ENCODE results near the gene TBATA.
A peak's percentile ranks its signal among the peaks of the same experiment; 100 is the strongest.
"Not testable (repeated sequence)": the region's sequence is repeated elsewhere in the genome, so short reads cannot be mapped to it uniquely, and the experiment has no call there.

TBATA gene

DNA sequence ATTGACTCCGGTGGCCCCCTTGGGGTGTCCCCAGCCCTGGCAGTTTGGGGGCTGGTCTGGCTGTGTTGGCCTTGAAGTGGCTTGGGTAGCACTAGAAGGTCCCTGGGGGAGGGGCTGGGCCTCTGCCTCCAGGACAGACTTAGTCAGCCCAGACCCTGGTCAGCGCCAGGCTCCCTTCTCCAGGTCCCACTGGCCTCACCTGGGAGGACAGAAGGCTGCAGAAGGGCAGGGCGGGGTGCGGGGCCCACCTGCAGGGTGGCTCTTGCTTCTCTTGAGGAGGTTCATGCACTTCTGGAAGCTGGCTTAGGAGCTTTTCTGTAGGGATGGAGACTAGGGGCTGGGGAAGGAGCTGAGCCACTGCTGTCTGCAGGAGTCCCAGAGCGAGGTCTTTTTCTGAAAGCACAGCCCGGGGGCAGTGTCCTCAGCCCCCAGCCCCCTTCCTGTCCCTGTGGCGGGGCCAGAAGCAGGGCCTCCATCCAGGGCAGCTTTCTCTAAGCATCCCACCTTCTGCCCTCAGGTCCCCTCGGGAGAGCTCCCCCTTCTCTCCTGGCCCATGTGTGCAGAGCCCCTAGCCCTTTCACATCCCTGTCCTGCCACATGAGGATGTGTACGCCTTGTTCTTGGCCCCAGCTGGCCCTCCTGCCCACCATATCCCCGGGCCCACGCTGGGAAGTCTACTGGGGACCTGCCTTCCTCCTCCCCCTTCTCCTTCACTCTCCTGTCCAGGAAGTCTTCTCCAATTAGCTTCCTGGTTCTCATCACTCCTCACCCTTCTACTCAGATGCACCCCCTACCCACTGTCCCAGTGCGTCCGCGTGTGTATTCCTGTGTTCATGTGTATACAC, 11.0 kb downstream of the TBATA start:
- no peak for TF ChIP-seq ZFX (IDR thresholded peaks at IDR 0.05; ENCODE audit: borderline replicate concordance)
- TF ChIP-seq, protein P1, sequence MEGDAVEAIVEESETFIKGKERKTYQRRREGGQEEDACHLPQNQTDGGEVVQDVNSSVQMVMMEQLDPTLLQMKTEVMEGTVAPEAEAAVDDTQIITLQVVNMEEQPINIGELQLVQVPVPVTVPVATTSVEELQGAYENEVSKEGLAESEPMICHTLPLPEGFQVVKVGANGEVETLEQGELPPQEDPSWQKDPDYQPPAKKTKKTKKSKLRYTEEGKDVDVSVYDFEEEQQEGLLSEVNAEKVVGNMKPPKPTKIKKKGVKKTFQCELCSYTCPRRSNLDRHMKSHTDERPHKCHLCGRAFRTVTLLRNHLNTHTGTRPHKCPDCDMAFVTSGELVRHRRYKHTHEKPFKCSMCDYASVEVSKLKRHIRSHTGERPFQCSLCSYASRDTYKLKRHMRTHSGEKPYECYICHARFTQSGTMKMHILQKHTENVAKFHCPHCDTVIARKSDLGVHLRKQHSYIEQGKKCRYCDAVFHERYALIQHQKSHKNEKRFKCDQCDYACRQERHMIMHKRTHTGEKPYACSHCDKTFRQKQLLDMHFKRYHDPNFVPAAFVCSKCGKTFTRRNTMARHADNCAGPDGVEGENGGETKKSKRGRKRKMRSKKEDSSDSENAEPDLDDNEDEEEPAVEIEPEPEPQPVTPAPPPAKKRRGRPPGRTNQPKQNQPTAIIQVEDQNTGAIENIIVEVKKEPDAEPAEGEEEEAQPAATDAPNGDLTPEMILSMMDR (IDR thresholded peaks at IDR 0.05): no peak
- H3K27ac ChIP-seq: peak overlapping the region; percentile 59; the same call in 1 of the 2 replicates

- no peak for TF ChIP-seq ZFX (IDR thresholded peaks at IDR 0.05; ENCODE audit: borderline replicate concordance)
- TF ChIP-seq, protein P1 (IDR thresholded peaks at IDR 0.05): no peak
- no peak overlapping the region for H3K27ac ChIP-seq
These were observed 11.7 kb downstream of the TBATA start for GRCh38 chr10:70773461-70773860.

DNA sequence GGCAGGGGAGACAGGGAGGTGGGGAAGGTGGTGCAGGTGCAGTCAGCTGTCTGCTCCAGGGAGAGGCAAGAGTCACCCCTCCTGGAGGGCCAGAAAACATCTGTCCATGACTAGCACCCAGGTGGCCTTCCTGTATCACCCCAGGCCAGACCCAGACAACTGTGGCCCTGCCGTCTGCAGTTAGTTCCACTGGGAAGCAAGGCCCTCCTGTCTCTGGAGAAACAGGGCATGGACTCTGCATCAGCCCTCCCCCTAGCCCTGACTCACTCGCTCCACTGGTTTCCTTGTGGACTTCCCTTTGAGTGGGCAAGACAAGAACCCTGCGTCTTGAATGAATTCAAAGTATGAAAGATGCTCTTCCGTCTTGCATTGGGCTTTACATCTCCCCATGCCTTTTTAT, 12.6 kb downstream of the TBATA start:
- no peak for TF ChIP-seq ZFX (IDR thresholded peaks at IDR 0.05; ENCODE audit: borderline replicate concordance)
- TF ChIP-seq, protein P1 (IDR thresholded peaks at IDR 0.05): no peak
- no peak overlapping the region for H3K27ac ChIP-seq

GRCh38 chr10:70771311-70772194, 13.6 kb downstream of the TBATA start:
- no peak overlapping the region for H3K27ac ChIP-seq
- no peak for TF ChIP-seq ZFX (IDR thresholded peaks at IDR 0.05; ENCODE audit: borderline replicate concordance)
- TF ChIP-seq, protein P1 (IDR thresholded peaks at IDR 0.05): no peak

GRCh38 chr10:70770516-70770915, 14.7 kb downstream of the TBATA start:
- not testable (repeated sequence) for H3K27ac ChIP-seq

DNA sequence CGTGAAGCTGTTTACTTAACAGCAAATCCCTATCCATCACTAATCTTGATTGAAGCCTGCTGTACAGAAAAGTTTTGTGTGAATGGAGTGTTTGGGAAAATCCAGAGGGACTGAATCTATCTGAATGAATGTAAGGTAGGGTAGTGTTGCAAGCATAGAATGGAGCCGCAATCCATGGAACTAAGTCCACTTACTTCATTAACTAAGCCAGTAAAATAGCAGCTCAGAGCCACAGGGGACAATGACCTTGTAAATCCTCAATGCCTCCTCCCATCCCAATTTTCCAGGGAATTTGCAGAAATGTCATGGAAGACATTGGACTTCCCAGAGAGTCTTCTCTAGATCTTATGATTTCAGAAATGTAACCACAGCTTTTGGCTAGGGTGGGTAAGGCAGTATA, 15.2 kb downstream of the TBATA start:
- TF ChIP-seq ZFX (IDR thresholded peaks at IDR 0.05; ENCODE audit: borderline replicate concordance): no peak
- TF ChIP-seq, protein P1 (IDR thresholded peaks at IDR 0.05): no peak

GRCh38 chr10:70769121-70769520, 16.1 kb downstream of the TBATA start:
- no peak for TF ChIP-seq ZFX (IDR thresholded peaks at IDR 0.05; ENCODE audit: borderline replicate concordance)
- TF ChIP-seq, protein P1 (IDR thresholded peaks at IDR 0.05): no peak
- H3K27ac ChIP-seq: no peak overlapping the region

More for the DNA sequence above, 15.2 kb downstream of the TBATA start:
- H3K27ac ChIP-seq: no peak overlapping the region

- not testable (repeated sequence) for H3K27ac ChIP-seq
These were observed 17.0 kb downstream of the TBATA start for GRCh38 chr10:70768026-70768685.

All from 22Rv1 (cell line).